GM21447 (cell line): ENCODE data around the gene NEMF.
A peak's percentile ranks its signal among the peaks of the same experiment; 100 is the strongest.
"Not testable (repeated sequence)": the region's sequence is repeated elsewhere in the genome, so short reads cannot be mapped to it uniquely, and the experiment has no call there.

Source experiments
- ATAC-seq: cut with Tn5 transposase; IDR thresholded peaks from one replicate; pipeline ENCODE4 v1.9.1; 2021; ENCODE audit not compliant: unreplicated experiment

The NEMF gene

DNA sequence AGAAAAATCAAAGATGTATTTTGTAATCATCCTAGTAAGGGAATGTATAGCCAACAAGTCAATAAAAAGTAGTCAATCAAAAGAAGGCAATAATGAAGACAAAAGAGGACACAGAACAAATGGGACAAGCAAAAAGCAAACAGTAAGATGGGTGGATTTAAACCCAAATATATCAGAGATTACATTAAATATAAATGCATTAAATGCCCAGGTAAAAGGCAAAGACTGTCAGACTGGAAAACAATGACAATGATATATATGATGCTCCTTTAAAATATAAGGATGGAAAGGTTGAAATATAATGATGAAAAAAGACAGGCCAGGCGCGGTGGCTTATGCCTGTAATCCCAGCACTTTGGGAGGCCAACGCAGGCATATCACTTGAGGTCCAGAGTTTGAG is 35.7 kb downstream of the NEMF start:
- ATAC-seq, result no peak

DNA sequence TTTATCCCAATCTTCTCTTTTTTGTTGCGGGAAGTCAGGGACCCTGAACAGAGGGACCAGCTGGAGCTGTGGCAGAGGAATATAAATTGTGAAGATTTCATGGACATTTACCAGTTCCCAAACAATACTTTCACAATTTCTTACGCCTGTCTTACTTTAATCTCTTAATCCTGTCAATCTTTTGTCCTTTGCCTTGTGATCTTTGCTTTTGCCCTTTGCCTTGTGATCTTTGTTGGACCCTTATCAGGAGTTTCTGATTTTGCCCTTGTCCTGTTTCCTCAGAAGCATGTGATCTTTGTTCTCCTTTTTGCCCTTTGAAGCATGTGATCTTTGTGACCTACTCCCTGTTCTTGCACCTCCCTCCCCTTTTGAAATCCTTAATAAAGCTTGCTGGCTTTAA is 36.5 kb downstream of the NEMF start:
- not testable (repeated sequence) for ATAC-seq

DNA sequence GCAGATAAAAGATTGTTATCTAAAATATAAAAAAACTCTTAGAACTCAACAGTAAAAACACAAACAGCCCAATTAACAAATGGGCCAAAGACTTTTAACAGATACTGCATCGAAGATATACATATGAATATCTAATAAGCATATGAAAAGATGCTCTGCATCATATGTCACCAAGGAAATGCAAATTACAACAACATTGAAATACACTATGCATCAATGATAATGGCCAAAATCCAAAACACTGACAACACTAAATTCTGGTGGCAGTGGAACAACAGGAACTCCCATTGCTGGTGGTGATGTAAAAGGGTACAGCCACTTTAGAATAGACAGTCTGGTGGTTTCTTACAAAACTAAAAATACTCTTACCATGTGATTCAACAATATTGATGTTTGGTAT is 43.8 kb downstream of the NEMF start:
- no peak for ATAC-seq

DNA sequence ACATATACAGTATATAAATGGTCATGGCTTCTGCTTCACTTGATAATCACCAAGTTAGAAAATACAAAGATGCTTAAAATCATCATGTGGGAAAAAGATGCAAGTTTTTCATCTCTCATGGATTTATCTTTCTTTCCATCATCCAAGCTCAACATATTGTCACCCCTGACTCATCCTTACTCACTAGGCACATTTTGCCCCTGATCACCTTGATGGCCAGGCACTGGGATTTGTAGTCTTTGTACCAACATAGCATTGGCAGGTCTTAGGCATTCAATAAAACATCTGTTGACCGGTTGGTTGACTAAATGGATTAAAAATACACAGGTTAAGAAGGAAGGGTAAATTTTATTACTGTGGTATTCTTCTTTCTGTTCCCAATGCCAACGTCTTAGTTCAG is 56.6 kb downstream of the NEMF start:
- no peak for ATAC-seq

DNA sequence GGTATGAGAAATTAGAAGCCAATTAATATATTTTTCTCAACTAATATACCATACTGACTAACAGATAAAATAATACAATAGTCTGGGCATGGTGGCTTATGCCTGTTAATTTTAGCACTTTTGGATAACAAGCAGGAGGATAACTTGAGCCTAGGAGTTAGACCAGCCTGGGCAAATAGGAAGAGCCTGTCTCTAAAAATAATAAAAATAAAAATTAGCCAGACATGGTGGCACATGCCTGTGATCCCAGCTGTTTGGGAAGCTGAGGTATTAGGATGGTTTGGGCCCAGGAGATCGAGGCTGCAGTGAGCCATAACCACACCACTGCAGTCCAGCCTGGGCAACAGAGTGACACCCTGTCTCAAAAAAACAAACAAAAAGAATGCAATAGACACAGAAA is 60.0 kb downstream of the NEMF start:
- ATAC-seq, result no peak

DNA sequence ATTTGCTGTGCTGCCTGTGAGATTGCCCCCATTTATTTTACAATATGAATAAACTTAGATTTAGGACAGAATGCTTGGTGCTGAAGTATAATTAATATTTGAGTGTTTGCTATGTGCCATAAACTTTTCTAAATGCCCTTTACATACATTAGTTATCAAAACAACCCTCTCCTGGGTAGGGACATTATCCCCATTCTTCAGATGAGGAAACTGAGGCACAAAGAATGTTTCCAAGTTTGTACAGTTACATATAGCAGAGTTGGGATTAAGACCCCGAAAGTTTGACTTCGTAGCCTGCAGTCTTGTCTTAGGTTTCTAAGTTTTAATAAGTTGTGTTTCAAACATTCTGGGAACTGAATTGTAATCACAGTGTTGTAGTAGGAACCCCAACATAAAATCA is 66.3 kb downstream of the NEMF start:
- no peak for ATAC-seq

DNA sequence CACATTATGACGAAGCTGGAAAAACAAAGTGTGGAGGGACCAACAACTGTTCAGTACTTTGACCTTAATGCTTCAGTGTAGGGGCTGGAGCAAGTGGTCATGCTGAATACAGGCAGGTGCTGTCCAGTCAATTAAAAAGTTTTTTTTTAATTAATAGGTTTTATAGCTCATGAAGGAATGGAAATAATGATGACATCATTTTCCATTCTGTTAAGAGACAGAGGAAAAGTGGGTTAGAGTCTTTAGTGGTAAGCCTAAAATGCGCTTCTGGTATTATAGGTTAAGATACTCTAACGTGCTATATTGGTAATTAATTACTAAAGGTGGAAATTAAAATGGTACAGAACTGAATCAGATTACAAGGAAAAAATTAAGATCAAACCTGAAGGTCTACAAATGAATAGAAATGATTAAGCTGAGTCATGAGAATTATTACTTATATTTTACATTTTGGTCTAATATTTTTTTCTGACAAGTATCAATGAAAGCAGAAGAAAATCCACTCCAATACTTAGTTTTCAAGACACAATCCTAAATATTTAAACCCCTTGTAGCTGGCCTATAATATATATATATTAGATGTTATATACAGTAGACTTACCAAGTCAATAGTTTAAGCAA is 69.1 kb downstream of the NEMF start:
- no peak for ATAC-seq

DNA sequence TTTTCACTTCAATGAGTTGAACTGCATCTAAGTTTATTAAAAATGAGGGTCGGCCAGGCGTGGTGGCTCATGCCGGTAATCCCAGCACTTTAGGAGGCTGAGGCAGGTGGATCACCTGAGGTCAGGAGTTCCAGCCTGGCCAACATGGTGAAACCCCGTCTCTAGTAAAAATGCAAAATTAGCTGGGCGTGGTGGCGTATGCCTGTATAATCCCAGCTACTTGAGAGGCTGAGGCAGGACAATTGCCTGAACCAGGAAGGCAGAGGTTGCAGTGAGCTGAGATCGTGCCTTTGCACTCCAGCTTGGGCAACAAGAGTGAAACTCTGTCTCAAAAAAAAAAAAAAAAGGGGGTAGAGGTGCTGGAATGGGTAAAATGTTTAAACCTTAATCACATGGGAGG is 71.5 kb downstream of the NEMF start:
- not testable (repeated sequence) for ATAC-seq

DNA sequence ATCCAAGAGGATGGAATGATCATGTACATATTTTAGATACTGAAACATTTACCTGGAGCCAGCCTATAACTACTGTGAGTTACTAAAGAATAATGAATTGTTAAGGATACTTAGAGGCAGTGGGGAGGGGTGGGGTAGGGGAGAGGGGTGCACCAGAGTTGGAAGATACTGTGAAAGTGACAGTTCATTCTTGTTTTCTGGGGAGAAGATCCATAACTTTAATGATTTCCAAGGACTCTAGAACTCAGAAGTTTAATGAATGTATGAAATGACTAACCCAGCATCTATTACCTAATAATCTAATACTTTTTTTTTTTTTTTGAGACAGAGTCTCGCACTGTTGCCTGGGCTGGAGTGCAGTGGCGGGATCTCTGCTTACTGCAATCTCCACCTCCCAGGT is 74.2 kb downstream of the NEMF start:
- ATAC-seq, result no peak

DNA sequence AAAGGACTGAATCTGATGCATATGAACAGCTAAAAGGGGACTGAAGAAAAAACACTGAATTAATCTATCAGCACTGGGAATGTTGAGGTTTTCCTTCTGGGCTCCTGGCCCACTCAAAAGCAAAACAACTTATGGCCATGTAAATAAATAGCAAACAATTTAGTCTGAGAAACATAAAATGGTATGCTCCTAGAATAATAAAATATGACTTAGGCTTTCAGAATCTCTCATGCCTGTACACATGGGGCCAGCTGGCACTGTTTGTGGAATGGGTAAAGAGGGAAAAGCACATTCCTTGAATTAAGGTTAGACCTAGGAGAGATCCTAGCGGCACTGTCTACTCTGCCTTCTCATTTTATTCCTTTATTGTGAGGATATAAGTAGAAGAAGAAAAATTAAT is 78.5 kb downstream of the NEMF start:
- no peak for ATAC-seq

DNA sequence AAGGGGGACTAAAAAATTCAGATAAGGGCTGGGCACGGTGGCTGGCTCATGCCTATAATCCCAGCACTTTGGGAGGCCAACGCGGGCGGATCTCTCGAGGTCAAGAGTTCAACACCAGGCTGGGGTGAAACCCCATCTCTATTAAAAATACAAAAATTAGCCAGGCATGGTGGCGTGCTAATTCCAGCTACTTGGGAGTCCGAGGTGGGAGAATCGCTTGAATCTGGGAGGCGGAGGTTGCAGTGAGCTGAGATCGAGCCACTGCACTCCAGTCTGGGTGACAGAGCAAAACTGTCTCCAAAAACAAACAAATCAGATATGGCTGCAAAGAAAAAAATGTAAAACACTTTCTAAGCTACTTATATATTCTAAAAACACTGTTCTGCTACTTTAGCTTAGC is 80.9 kb downstream of the NEMF start:
- ATAC-seq, result not testable (repeated sequence)

DNA sequence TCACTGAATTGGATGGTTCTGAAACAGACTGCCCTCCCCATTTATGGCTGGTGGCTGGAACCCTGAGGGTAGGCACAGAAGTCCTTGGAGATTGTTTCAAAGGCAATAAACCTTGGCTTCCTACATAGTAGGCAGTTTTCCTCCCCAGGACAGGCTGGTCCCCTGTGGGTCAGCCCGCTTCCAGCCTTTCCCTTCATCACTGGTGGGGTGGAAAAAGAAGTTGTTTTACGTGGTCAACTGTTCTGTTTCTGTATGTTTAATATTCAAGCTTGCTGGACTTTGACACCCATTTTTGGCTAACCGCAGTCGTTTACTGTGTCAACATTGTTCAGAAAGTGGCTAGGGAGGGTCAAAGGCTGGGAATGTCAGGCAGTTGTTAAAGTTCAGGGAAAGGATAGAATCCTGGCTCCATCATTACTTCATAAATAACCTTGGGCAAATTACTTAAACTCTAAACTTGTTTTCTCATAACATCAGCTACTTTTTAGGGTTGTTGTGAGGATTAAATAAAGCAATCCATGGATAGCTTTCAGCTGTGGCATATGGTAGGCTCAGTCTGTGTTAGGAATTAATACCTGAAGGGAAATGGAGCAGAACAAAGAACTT is 82.3 kb downstream of the NEMF start:
- ATAC-seq, result no peak

DNA sequence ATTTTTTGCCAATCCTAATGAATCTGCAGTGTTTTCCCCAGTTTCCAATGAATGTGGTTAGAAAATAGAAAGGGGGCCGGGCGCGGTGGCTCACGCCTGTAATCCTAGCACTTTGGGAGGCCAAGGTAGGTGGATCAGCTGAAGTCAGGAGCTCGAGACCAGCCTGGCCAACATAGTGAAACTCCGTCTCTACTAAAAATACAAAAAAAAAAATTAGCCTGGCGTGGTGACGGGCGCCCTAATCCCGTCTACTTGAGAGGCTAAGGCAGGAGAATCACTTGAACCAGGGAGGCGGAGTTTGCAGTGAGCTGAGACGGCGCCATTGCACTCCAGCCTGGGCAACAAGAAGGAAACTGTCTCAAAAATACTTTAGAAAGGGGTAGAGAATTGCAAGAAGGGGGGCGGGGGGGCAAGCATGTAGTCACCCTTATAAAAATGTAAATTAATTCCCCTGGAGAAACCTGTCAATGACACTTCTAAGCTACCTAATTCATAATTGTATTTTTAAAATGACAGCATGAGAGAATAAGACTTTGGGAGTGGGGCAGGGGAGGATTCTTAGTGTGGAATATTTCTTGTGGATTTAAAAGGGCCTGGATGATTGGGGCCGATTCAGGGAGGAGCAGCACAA is 82.9 kb downstream of the NEMF start:
- ATAC-seq, result no peak

DNA sequence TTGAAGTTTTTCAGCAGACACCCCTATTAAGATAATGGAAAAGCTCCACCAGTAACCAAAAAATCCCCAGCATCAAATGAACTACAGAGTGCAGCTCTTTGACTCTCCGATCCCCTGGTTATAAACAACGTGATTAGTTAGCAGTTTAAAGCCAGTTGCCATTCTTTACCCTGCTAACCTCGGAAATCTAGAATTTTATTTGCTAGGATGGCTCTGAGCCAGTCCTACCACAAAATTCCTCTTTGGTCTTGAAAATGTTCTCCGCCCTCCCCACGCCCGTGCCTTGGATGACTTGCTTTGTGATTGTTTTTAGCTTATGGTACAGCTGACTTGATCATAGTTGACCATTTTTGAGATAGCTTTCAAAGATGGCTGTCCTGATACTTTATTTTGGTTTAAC is 83.4 kb downstream of the NEMF start:
- ATAC-seq, result no peak

DNA sequence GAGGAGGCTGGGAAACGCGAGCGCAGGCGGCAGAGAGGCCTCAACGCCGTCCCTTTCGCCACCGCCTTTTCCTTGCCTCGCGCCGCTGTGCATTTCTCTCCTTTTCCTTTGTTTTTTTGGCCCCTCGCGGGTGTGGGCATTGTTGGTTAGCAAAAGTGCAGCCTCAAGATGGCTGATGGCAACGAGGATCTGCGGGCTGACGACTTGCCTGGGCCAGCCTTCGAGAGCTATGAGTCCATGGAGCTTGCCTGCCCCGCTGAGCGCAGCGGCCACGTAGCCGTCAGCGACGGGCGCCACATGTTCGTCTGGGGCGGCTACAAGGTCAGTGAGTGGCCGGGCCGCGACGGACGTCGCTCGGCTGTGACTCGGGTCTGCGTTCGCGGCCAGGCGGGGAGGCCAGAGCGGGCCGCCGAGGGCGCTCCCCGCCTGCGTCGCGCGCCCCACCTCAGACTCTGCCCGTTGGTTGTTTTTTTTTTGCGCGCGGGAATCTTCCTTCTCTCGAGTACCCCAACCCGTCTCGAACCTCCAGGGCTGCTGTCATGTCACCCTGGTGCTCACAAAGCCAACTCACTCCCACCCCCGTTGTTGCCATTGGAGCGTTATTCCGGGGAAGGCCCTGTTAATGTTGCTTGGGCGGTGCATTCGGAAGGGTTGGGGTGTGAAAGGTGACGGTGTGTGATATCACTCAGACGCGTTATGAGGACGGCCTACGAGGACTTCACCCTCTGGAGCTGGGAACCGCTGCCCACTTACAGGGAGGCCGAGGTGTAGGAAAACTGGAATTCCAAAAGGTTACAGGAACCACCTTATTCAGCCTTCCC is 84.1 kb downstream of the NEMF start:
- peak; percentile 32 for ATAC-seq

DNA sequence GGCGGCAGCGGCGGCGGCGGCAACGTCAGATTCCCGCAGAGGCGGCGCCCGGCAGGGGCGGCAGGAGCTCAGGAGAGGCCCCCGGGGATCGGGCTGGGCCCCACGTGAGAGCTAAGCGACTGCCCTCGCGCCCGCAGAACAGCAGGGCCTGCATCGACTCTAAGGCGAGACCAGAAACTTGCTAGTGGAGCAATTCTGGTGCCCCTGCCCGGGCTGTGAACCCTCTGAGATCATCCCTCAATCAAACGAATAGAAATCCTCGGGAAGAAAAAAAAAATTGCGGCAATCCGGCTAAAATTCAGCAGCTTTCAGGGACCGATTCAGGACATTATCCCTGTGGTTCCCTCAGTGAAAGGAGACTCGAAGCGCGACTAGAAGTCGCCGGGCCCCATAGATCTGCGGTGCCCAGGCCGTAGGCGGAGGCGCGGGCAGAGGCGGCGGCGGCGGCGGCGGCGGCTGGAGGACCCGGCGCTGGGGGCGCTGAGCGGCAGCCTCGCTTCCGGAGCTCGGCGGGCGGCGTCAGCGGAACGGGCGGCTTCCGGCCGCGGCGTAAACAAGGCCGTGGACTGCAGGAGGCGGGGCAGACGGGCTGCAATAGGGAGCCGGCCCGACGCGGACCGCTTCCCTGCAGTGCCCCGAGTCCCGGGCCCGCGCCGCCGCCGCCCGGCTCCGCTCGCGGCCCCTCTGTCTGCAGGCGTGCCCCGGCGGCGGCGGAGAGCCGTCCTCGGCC is 84.9 kb downstream of the NEMF start, which contains the start of gene KLHDC2:
TSS of gene KLHDC2 (plus strand) at position 583 of the 730 bp plus-strand sequence. CDS start 316 bp downstream, outside the sequence.
- peak; percentile 89 for ATAC-seq

DNA sequence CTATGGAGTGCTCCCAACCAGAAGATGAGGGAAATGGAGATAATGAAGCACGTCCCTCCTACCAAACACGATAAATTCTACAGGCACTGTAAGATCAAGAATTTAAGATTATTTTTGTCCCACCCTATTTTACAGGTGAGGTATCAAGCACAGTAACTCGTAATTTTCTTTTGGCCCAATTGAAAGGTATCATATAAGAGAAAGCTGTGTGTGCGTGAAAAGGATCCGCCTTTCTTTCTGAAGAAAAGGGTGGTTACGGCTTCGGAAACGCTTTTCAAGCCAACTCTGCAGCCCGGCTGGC is 85.4 kb downstream of the NEMF start:
- ATAC-seq, result no peak

DNA sequence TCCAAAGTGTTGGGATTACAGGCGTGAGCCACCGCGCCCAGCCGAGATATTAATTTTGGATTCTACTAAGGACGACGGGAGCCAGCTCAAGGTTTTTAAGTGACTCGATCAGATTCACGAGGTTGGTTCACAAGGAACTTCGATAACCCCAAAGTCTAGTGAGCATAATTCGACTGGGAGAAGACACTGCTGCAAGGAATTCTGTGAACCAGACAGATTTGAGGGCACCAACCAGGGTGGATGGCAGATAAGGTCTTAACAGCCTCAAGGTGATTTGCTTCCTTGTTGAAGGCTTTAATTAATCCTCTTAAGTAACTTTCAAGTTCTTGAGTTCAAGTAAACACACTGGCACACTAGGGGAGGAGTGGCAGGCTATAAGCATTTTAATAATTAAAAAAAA is 85.7 kb downstream of the NEMF start:
- no peak for ATAC-seq

DNA sequence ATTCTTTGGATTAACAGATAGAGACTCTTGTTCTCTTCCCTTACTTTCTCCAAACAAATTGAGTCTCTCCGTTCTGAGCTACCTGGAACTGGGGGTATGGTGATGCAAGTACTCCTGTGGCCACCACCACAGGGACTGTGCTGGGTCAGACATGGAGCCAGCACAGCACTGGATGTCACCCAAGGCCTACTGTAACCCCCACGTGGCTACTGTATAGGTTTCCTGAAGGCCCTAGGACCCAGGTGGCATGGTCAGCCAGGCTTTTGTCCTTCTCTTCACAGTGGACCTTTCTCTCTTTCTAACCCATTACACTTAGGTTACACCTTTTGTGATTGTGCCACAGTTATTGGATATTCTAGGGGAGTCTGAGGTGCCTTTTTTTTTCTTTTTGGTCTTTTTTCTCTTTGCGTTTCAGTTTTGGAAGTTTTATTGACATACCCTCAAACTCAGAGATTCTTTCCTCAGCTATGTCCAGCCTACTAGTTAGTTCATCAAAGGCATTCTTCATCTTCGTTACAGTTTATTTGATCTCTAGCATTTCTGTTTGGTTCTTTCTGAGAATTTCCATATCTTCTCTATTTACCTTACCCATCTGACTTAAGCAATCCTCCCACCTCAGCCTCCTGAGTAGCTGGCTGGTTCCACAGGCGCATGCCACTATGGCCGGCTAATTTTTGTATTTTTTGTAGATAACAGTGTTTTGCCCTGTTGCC is 90.6 kb downstream of the NEMF start:
- ATAC-seq, result no peak

DNA sequence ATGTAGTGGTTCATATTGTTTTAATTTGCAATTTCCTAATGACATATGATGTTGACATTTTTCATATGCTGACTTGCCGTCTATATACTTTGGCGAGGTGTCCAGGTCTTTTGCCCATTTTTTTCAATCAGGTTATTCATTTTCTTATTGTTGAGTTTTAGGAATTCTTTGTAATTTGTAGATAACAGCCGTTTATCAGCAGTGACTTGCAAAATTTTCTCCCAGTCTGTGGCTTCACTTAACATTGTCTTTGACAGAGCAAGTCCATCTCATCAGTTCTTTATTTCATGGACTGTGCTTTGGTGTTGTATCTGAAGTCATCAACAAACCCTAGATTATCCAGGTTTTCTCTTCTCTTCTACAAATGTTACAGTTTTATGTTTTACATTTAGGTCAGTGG is 97.2 kb downstream of the NEMF start:
- ATAC-seq, result no peak
